K562 (cell line): ENCODE measurements around the gene NDUFS8. TPM values are rescaled to one million over a fixed set of nuclear protein-coding genes. Genes with fewer than 3 reads are reported as not detected.

ENCODE experiments used
- MGA ChIP-seq: fragments of 450-650 bp; IDR thresholded peaks from 2 replicates; pipeline ENCODE4 v1.6.1; 2016; ENCODE audit warnings: mild to moderate bottlenecking, moderate library complexity
- polyA plus RNA-seq, 8 experiments: library from polyadenylated mRNA; depleted of rRNA in 4 of 8; stranded (reverse) in 5 of 8; unstranded in 3 of 8; fragments of >200 nt; fragmentation: Nextera tagmentation in 2 of 8; fragmentation: Illumina TruSeq in 1 of 8; extraction: Ambion mirVana in 2 of 8; extraction: Trizol in 1 of 8; gene quantifications; 2 replicates each; pipeline versions ENCODE4 v1.2.1 to v1.2.3, GENCODE V29; 2011 to 2014; ENCODE audit warnings: inconsistent platforms in 1 of 8, missing spikeins in 1 of 8
- total RNA-seq, 7 experiments: library from RNA; depleted of rRNA in 6 of 7; stranded (reverse); fragments of >200 nt in 6 of 7; fragmentation: Illumina TruSeq in 2 of 7; extraction: Trizol in 2 of 7; gene quantifications; 2 replicates each; pipeline versions ENCODE4 v1.2.1 to v1.2.3, GENCODE V29; 2011 to 2021; ENCODE audit warnings: low replicate concordance in 1 of 7

The NDUFS8 gene
- total and polyA plus RNA-seq, 9 of the 15 experiments (the other 6 are each of a cell fraction or from before 2014, with no cell fraction given): 36.5 to 351 (median 101) TPM

- TF ChIP-seq MGA: peak; percentile 92
These were observed 20.1 kb upstream of the NDUFS8 start, which contains the start of gene ALDH3B1 (continued) for GRCh38 chr11:68010090-68011041.
